MCF 10A (cell line): ENCODE measurements around the gene ST3GAL3. TPM values are rescaled to one million over a fixed set of nuclear protein-coding genes. Genes with fewer than 3 reads are reported as not detected.

ENCODE experiments used
- BruUV-seq: library from RNA; stranded (reverse); fragments of 400-500 nt; replicated peaks from 2 replicates; lab custom pipeline; 2021; lab: Mats Ljungman, UMichigan
- CTCF ChIA-PET: fragments of 300-600 bp; sonication (Branson Sonifier 250); formaldehyde crosslinking; extraction: SDS; loops from one replicate; lab custom pipeline; 2021; ENCODE audit warnings: antibody characterized with exemption, inconsistent platforms; lab: Yijun Ruan, JAX
- POLR2A ChIA-PET: fragments of 300-600, 350-650 bp; sonication (Branson Sonifier 250); formaldehyde crosslinking; extraction: SDS; loops from one replicate; lab custom pipeline; 2020; ENCODE audit warnings: antibody characterized with exemption, inconsistent platforms; lab: Yijun Ruan, JAX
- DNase-seq: peaks from one replicate; pipeline ENCODE4 v3.0.0-alpha.2; 2018; ENCODE audit not compliant: unreplicated experiment
- H3K27ac Mint-ChIP-seq: one replicate; pipeline ENCODE4 v1.8.0; 2022; ENCODE audit warnings: mild to moderate bottlenecking, low read depth, mixed read lengths; ENCODE audit not compliant: unreplicated experiment
- H3K27me3 Mint-ChIP-seq: one replicate; pipeline ENCODE4 v1.8.0; 2022; ENCODE audit warnings: mixed read lengths; ENCODE audit not compliant: insufficient read depth, unreplicated experiment
- H3K36me3 Mint-ChIP-seq: one replicate; pipeline ENCODE4 v1.8.0; 2022; ENCODE audit warnings: mild to moderate bottlenecking, moderate library complexity, mixed read lengths; ENCODE audit not compliant: insufficient read depth, unreplicated experiment
- H3K4me1 Mint-ChIP-seq: one replicate; pipeline ENCODE4 v1.8.0; 2022; ENCODE audit warnings: mixed read lengths; ENCODE audit not compliant: insufficient read depth, unreplicated experiment
- H3K4me3 Mint-ChIP-seq: one replicate; pipeline ENCODE4 v1.8.0; 2022; ENCODE audit warnings: mild to moderate bottlenecking, moderate library complexity, mixed read lengths; ENCODE audit not compliant: unreplicated experiment
- H3K9me3 Mint-ChIP-seq: one replicate; pipeline ENCODE4 v1.8.0; 2022; ENCODE audit warnings: mixed read lengths; ENCODE audit not compliant: unreplicated experiment
- intact Hi-C: fragments of 100-400 bp; cut with micrococcal nuclease; formaldehyde crosslinking; loops from 2 replicates; pipeline ENCODE4 v1.14.1; 2022
- total RNA-seq: library from RNA; stranded (reverse); gene quantifications from 2 replicates; pipeline ENCODE4 v1.2.3, GENCODE V29; 2022
- TF ChIP-seq, protein P1 (sequence below): fragments of 200-600 bp; IDR thresholded peaks from one replicate; pipeline ENCODE4 v1.8.0; 2022; ENCODE audit warnings: antibody characterized with exemption, mild to moderate bottlenecking; ENCODE audit not compliant: unreplicated experiment

ST3GAL3 gene
- total RNA-seq, 1 experiment from 2014 or later = 24.2 TPM

DNA sequence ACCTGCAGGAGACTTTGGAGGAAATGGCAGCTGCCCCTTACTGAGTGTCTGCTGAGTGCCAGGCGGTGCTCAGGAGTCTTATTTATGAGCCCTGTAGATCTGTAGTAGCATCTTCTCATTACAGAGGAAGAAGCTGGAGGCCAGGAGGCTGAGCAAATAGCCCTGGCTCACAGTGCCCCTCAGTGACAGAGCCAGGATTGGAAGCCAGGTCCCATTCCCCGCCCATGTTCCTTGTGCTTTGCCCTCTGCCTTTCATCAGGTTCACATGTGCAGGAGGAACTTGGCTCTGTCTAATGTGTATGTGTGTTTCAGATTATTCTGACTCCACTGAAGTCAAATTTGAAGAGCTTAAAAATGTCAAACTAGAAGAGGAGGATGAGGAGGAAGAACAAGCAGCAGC is 36.1 kb upstream of the ST3GAL3 start:
- intact Hi-C loops = no loop called here
- TF ChIP-seq, protein P1, sequence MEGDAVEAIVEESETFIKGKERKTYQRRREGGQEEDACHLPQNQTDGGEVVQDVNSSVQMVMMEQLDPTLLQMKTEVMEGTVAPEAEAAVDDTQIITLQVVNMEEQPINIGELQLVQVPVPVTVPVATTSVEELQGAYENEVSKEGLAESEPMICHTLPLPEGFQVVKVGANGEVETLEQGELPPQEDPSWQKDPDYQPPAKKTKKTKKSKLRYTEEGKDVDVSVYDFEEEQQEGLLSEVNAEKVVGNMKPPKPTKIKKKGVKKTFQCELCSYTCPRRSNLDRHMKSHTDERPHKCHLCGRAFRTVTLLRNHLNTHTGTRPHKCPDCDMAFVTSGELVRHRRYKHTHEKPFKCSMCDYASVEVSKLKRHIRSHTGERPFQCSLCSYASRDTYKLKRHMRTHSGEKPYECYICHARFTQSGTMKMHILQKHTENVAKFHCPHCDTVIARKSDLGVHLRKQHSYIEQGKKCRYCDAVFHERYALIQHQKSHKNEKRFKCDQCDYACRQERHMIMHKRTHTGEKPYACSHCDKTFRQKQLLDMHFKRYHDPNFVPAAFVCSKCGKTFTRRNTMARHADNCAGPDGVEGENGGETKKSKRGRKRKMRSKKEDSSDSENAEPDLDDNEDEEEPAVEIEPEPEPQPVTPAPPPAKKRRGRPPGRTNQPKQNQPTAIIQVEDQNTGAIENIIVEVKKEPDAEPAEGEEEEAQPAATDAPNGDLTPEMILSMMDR = no peak
- BruUV-seq = no TSS peak
- POLR2A ChIA-PET = interaction anchor here (0.6 to 3.6 kb wide), 4 partner anchors 9 to 491 kb away, joined by 3 to 18 read pairs (median 4); partner anchors contain the start of genes KDM4A and ST3GAL3
- H3K4me3 Mint-ChIP-seq = no peak overlapping the region
- peak overlapping the region; percentile 78 for H3K27ac Mint-ChIP-seq
- peaks cover 13% of the 10 kb centered on the region for H3K4me1 Mint-ChIP-seq
- no peaks in the 10 kb centered on the region for H3K27me3 Mint-ChIP-seq
- no peaks in the 10 kb centered on the region for H3K9me3 Mint-ChIP-seq
- DNase-seq = no peak
- CTCF ChIA-PET = interaction anchor here (0.9 kb wide), 1 partner anchor 35 kb away, joined by 4 read pairs; no protein-coding TSS in a partner anchor
- peaks cover 100% of the 10 kb centered on the region for H3K36me3 Mint-ChIP-seq

DNA sequence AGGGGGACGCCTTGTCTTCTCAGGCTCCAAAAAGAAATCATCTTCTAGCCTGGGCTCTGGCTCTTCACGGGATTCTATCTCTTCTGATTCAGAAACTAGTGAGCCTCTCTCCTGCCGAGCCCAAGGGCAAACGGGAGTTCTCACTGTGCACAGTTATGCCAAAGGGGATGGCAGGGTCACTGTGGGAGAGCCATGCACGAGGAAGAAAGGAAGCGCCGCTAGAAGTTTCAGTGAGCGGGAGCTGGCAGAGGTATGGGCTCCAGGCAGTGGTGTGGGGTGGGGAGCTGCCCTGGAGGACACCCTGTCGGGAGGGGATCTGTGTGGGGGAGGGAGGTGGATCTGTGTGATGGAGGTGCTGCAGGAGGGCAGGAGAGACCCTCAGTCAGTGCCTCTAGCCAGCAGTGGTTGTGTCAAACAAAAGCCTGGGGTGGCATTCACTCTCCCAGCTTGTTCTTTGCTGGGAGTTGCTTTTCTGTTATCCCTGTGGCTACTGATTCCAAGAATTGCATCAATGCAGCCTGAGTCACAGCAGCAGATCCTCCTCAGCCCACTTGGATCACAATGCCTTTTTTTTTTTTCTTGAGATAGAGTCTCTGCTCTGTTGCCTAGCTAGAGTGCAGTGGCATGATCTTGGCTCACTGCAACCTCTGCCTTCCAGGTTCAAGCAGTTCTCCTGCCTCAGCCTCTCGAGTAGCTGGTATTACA is 35.6 kb upstream of the ST3GAL3 start:
- ChIA-PET POLR2A (interaction anchor here (0.6 to 3.6 kb wide), 6 partner anchors 9 to 1946 kb away, joined by 3 to 18 read pairs (median 4); partner anchors contain the start of genes KDM4A and ST3GAL3), CTCF (interaction anchor here (0.6 to 0.9 kb wide), 5 partner anchors 34 to 371 kb away, joined by 3 to 4 read pairs (median 3); no protein-coding TSS in a partner anchor)
- intact Hi-C loops = no loop called here
- no peaks in the 10 kb centered on the region for H3K27me3 Mint-ChIP-seq
- H3K9me3 Mint-ChIP-seq = no peaks in the 10 kb centered on the region
- TF ChIP-seq, protein P1 = no peak
- peak; percentile 48 for DNase-seq
- H3K4me1 Mint-ChIP-seq = peaks cover 13% of the 10 kb centered on the region
- BruUV-seq = no TSS peak
- no peak overlapping the region for H3K4me3 Mint-ChIP-seq
- H3K36me3 Mint-ChIP-seq = peaks cover 100% of the 10 kb centered on the region
- H3K27ac Mint-ChIP-seq = peak overlapping the region; percentile 78

DNA sequence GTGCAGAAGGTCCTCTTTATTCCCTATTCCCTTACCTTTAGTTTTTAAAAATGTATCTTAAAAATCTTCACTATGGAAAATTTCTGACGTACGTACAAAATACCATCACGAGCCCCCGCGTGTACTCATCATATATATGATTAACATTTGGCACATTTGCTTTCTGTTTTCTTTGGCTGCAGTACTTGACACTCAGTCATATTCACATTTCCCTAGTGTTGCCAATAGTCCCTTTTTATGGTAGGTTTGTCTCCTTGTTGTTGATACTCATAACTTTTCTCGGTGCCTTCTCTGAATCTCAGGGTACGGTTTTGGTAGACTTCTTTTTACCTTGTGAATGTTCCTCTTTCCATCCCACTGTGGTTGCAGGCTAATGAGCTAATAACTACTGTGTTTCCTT is 34.1 kb upstream of the ST3GAL3 start:
- ChIA-PET POLR2A (interaction anchor here (0.7 to 1.2 kb wide), 2 partner anchors 25 to 157 kb away, joined by 3 to 4 read pairs; no protein-coding TSS in a partner anchor), CTCF (interaction anchor here (0.7 to 0.9 kb wide), 2 partner anchors 136 to 227 kb away, joined by 3 read pairs; no protein-coding TSS in a partner anchor)
- H3K4me3 Mint-ChIP-seq = no peak overlapping the region
- BruUV-seq = no TSS peak
- peaks cover 100% of the 10 kb centered on the region for H3K36me3 Mint-ChIP-seq
- intact Hi-C loops = no loop called here
- no peak for DNase-seq
- peaks cover 16% of the 10 kb centered on the region for H3K4me1 Mint-ChIP-seq
- H3K27ac Mint-ChIP-seq = no peak overlapping the region
- H3K27me3 Mint-ChIP-seq = no peaks in the 10 kb centered on the region
- no peaks in the 10 kb centered on the region for H3K9me3 Mint-ChIP-seq
- TF ChIP-seq, protein P1 = no peak

DNA sequence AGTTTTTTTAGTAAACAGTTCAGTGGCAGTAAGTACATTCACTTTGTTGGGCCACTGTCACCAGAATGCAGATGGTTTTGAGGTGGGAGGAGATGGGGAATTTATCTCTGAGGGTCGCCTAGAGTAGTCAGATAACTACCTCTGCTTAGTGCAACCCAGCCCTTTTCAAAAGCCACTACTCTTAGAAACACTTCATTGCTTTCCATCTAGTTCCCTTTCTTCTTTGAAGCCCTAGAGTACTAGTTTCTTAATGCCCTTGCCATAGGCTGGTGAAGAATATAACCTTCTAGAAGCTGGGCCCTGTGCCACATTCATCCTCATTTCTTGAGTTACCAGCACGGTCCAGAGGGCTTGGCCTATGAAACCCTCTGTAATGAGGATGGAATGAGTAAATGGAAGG is 28.4 kb upstream of the ST3GAL3 start:
- DNase-seq = no peak
- H3K27ac Mint-ChIP-seq = peak overlapping the region; percentile 59
- TF ChIP-seq, protein P1 = no peak
- POLR2A ChIA-PET = interaction anchor here (1.0 to 1.5 kb wide), 3 partner anchors 28 to 311 kb away, joined by 3 to 4 read pairs (median 3); partner anchors contain the start of genes ELOVL1 and ST3GAL3
- BruUV-seq = no TSS peak
- intact Hi-C loops = no loop called here
- H3K36me3 Mint-ChIP-seq = peaks cover 92% of the 10 kb centered on the region
- H3K27me3 Mint-ChIP-seq = no peaks in the 10 kb centered on the region
- H3K9me3 Mint-ChIP-seq = no peaks in the 10 kb centered on the region
- CTCF ChIA-PET = no interaction called here
- peaks cover 5% of the 10 kb centered on the region for H3K4me1 Mint-ChIP-seq
- H3K4me3 Mint-ChIP-seq = no peak overlapping the region
